ELF-1 (cell line): ENCODE results near the gene CELF2.
A peak's percentile ranks its signal among the peaks of the same experiment; 100 is the strongest.

ENCODE experiments used
- DNase-seq: peaks from one replicate; pipeline ENCODE4 v3.0.0-alpha.2; 2016; ENCODE audit warnings: low read depth, low spot score

CELF2 gene

GRCh38 chr10:11266426-11266825 is 248.8 kb downstream of the CELF2 start:
- no peak for DNase-seq

GRCh38 chr10:11270135-11270857 is 252.6 kb downstream of the CELF2 start:
- DNase-seq = peak; percentile 94

DNA sequence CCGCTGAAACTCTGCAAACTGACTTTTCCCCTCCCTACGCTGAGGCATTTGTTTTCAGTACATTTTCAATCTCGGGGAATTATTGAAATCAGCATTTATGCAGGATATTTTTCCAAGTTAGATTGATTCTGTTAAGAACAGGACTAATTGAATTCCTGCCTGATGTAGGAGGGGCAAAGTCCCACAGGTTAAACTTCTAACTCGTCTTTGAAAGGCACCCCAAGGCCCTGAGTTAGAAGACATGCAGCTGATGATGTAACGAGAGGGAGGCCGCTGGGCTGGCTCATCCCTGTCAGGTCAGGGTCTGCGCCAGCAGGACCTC is 253.1 kb downstream of the CELF2 start:
- DNase-seq = no peak

DNA sequence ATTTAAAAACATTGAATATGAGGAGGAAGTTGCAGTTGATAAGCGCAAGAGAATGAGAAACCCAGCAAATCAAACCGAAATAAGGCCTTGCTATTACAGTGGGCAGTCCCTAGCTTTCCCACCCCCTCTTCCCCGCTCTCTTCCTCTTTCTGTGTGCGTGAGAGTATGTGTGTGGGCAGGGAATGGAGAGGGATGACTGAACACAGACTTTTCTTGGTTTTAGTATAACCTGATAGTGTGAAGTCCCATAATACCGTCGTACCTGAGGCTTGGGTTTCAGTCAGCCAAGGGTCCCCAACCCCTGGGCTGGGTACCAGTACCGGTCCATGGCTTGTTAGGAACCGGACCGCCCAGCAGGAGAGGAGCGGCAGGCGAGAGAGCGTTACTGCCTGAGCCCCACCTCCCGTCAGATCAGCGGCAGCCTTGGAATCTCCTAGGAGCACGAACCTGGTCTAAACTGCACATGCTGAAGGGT is 255.3 kb downstream of the CELF2 start:
- DNase-seq = no peak

- no peak for DNase-seq
Observed at GRCh38 chr10:11274452-11274851, 256.8 kb downstream of the CELF2 start.

GRCh38 chr10:11275651-11276050 is 258.0 kb downstream of the CELF2 start:
- DNase-seq = no peak

GRCh38 chr10:11276449-11276990 is 258.8 kb downstream of the CELF2 start:
- DNase-seq = no peak

DNA sequence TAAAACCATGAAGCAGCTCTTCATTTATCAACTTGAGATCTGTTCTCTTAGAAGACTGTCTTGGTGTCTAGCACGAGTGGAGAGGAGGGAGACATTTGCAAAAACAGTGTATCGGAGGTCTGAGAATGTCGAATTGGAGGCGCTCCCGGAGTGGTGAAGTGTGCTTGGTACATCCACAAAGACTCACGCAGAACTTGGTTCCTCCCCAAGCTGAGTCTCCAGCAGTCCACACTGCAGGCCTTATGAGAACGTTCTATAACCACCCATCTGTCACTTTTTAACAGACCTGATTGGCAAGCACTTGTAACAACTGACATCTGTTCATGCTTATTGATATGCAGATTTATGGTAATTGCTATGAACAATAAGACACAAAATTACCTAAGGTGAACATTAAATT is 261.6 kb downstream of the CELF2 start:
- DNase-seq = no peak

- no peak for DNase-seq
Observed at GRCh38 chr10:11280187-11280932, 262.7 kb downstream of the CELF2 start.

- no peak for DNase-seq
Observed at GRCh38 chr10:11282156-11282555, 264.5 kb downstream of the CELF2 start.

- no peak for DNase-seq
Observed at GRCh38 chr10:11282661-11283060, 265.0 kb downstream of the CELF2 start.

DNA sequence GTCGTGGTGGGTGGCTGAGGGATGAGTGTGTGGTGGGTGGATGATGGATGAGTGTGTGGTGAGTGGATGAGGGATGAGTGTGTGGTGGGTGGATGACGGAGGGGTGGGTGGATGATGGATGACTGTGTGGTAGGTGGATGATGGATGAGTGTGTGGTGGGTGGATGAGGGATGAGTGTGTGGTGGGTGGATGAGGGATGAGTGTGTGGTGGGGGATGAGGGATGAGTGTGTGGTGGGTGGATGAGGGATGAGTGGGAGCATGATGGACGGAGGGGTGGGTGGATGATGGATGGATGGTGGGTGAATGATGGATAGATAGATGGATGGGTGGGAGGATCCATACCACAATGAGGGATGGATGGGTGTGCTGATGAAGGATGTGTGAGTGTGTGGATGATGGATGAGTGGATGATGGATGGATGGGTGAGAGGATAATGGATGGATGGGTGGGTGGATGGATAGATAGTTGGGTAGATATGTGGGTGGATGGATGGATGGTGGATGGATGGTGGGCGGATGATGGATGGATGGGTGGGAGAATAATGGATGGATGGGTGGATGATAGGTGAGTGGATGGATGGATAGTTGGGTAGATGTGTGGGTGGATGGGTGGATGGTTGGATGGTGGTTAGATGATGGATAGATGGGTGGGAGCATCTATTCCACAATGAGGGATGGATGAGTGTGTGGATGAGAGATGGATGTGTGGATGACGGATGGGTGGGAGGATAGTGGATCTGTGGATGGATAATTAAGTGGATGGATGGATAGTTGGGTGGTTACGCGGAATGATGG is 266.8 kb downstream of the CELF2 start:
- DNase-seq = no peak

DNA sequence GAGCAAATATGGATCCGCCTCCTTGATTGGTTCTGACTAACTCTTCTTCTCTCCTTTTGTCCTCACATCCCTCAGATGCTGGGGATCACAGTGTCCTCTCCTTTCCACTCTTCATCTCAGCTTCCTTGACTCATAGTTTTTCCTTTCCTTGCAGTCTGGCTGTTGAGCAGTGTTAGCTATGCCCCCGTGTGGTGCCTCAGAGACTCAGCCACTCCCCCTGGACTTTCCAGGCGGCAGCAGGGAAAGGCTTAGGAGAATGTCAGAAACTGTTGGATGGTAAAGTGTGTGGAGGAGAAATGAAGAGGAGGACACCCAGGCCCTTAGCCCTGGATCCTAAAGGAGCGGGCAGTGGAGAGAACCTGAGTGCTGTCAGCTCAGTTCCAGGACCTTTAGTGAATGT is 267.5 kb downstream of the CELF2 start:
- DNase-seq = peak; percentile 33

DNA sequence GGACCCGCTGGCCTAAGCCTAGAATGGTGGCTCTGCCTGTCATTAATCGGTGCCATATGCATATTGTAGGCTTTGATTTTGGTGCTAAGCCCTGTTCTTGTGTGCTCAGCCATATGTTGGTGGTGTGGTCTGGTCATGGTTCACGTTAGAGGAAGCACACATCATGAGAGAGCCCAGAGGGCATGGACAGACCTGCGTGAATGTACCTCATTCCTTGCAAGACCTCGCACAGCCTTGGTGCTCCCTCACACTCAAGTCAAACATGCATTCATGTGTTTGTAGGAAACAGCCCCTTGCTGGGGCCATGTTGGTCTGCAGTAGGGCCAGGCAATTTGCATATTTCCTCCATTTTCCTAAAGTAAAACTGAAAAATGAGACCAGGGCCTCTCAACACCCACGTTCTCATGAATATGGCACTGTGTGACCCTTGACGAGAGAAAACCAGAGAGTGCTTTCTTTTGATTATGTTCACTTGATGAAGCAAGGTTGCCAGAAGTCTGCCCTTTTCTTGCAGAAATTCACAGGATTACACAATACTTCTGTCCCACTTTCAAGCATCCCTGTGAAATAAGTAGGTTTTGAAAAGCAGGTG is 268.7 kb downstream of the CELF2 start:
- DNase-seq = no peak

DNA sequence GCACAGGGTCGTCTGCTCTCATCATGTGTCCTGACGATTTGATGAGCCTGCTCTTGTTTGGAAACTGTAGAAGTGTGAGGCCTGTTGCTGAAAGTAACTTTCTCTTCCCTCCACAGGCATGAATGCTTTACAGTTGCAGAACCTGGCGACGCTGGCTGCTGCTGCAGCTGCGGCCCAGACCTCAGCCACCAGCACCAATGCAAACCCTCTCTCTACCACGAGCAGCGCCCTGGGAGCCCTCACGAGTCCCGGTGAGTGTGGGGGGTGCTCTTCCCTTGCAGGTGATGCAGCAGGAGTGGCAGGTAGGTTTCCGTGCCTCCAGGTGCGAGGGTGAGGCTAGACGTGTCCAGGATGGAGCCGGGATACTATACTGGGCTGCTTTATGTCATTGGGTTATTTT is 270.6 kb downstream of the CELF2 start:
- no peak for DNase-seq

- no peak for DNase-seq
Observed at GRCh38 chr10:11290156-11290890, 272.7 kb downstream of the CELF2 start.

- DNase-seq = no peak
Observed at GRCh38 chr10:11292576-11293302, 275.1 kb downstream of the CELF2 start.

- DNase-seq = no peak
Observed at GRCh38 chr10:11293332-11293731, 275.7 kb downstream of the CELF2 start.

DNA sequence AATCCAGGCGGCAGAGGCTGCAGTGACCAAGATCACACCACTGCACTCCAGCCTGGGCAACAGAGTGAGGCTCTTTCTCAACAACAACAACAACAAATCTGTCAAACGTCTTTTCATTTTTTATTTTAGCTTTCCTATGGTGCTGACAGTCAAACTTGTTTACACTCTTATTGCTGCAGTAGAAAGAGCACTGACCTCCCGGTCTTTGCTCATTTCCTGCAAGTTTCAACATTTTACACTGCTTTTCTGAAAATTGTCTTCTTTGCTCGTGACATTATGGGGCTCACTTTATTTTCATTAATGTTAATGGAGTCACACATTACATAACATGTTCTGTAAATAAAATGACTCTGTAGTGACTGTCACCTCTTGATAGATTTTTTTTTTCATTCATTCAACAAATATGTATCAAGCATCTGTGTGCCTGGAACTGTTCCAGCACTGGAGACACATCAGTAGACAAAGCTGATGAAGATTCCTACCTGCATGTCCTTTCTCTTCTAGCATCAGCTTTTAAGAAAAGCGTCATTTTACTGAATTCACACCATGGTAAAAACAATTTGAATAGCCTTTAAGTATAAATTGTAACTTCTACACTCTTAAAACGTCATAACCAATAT is 277.3 kb downstream of the CELF2 start:
- DNase-seq = no peak

GRCh38 chr10:11295492-11295891 is 277.8 kb downstream of the CELF2 start:
- no peak for DNase-seq
